Heart left ventricle (tissue), 16 donors: ENCODE data around the gene BIRC7. TPM values are rescaled to one million over a fixed set of nuclear protein-coding genes. Genes with fewer than 3 reads are reported as not detected.

Experiments
- ATAC-seq, 4 donors: fragments of 200-7000 bp; cut with Tn5 transposase; one replicate each; pipeline ENCODE4 v1.9.1; 2020 to 2022; ENCODE audit warnings: moderate library complexity in 4 of 4, mild to moderate bottlenecking in 3 of 4, moderate number of reproducible peaks in 1 of 4
- DNase-seq, 5 donors: peaks; one replicate each; pipeline ENCODE4 v3.0.0-alpha.2; 2020
- H3K27ac ChIP-seq, 12 donors: fragments of 200-600 bp; sonication (generic) in 4 of 12; one replicate each; pipeline versions ENCODE4 v1.5.0 to v1.8.0; 2016 to 2022; ENCODE audit warnings: mild to moderate bottlenecking in 2 of 12
- H3K27me3 ChIP-seq, 9 donors: fragments of 200-600 bp; sonication (generic) in 2 of 9; one replicate each; pipeline versions ENCODE4 v1.5.1 to v1.8.0; 2016 to 2022; ENCODE audit warnings: mild to moderate bottlenecking in 3 of 9
- H3K36me3 ChIP-seq, 9 donors: fragments of 200-600 bp; sonication (generic) in 2 of 9; one replicate each; pipeline versions ENCODE4 v1.5.0 to v1.8.0; 2018 to 2022; ENCODE audit warnings: mild to moderate bottlenecking in 2 of 9
- H3K4me1 ChIP-seq, 12 donors: fragments of 200-600 bp; sonication (generic) in 4 of 12; one replicate each; pipeline versions ENCODE4 v1.5.0 to v1.8.0; 2016 to 2022; ENCODE audit warnings: mild to moderate bottlenecking in 3 of 12
- H3K4me3 ChIP-seq, 12 donors: fragments of 200-600 bp; sonication (generic) in 4 of 12; one replicate each; pipeline versions ENCODE4 v1.5.0 to v1.8.0; 2017 to 2022; ENCODE audit warnings: mild to moderate bottlenecking in 9 of 12, moderate library complexity in 4 of 12
- H3K9me3 ChIP-seq, 12 donors: fragments of 200-600 bp; sonication (generic) in 4 of 12; one replicate each; pipeline versions ENCODE4 v1.5.0 to v1.8.0; 2016 to 2022; ENCODE audit warnings: mild to moderate bottlenecking in 1 of 12
- CTCF ChIP-seq, 12 donors: fragments of 200-600 bp; sonication (generic) in 4 of 12; IDR thresholded peaks; one replicate each; pipeline versions ENCODE4 v1.5.0 to v1.8.0; 2018 to 2022; ENCODE audit warnings: antibody characterized with exemption in 12 of 12, mild to moderate bottlenecking in 5 of 12
- POLR2A ChIP-seq, 2 donors: fragments of 450-650 bp; IDR thresholded peaks; one replicate each; pipeline ENCODE4 v1.6.1; 2017; ENCODE audit warnings: antibody characterized with exemption in 2 of 2, mild to moderate bottlenecking in 2 of 2, moderate library complexity in 2 of 2
- WGBS, 4 donors: extraction: QIAGEN DNeasy Blood & Tissue Kit in 2 of 4; methylation state at CpG; one replicate each; pipeline versions ENCODE4 v1.1.5 to v1.1.7; 2013 to 2018; 5-methylcytosine and 5-hydroxymethylcytosine counted together
- intact Hi-C, 10 donors: fragments of 100-400 bp; cut with DNase I; formaldehyde crosslinking; loops; one replicate each; pipeline versions ENCODE4 v1.11.1 to v1.14.2; 2022
- long read RNA-seq, 3 donors: library from polyadenylated mRNA; unstranded; transcript quantifications; one replicate each; pipeline ENCODE4 v2.0.0, GENCODE V29; 2020 to 2021
- polyA plus RNA-seq, 2 donors: library from polyadenylated mRNA; stranded (reverse); fragments of 200-250 nt; gene quantifications; one replicate each; pipeline ENCODE4 v1.2.3, GENCODE V29; 2013
- total RNA-seq, 9 donors: library from RNA; depleted of rRNA in 2 of 9; stranded (reverse); fragments of >200 nt in 2 of 9; fragmentation: NEBNext Ultra II Directional in 3 of 9; extraction: Animal tissue kit (Norgen Biotek cat#: 25700) in 3 of 9; gene quantifications; one replicate each; pipeline versions ENCODE4 v1.1.0 to v1.2.4, GENCODE V29; 2016 to 2023
- donor health status: ischemic (EF 13 %, LVEDD 7.1; RV severe dilation, severe dysfunction).
- donor health status: healthy with polysubstance abuse.
- donor health status: DM: no; HTN: yes; CAD: no.
- donor health status: DM: no; HTN: no; CAD: no.
- donor health status: ischemic (EF 25% LVEDD 6.9; RV normal size, moderate dysfunction).
- donor health status: ischemic (EF 25% LVEDD 5.7; RV mildly dilated, moderate dysfunction).
- donor health status: healthy.
- donor health status: DM: yes; HTN: yes; CAD: no.
- donor health status: ischemic (EF 35%, LVEDD 5.7; RV mildly dilated, moderate dysfunction).
- donor health status: nonischemic (EF 11% LVEDD 7.7; RV severe dilation, severe dysfunction).
- donor health status: DM: yes; HTN: yes; CAD: no.
- donor health status: PGD.
- donor health status: ischemic (EF 29% LVEDD 5.4; RV normal size, mild dysfunction).
- donor health status: nonischemic (EF 23%, LVEDD 6.1; RV moderate dilation, normal function).

BIRC7 gene, protein sequence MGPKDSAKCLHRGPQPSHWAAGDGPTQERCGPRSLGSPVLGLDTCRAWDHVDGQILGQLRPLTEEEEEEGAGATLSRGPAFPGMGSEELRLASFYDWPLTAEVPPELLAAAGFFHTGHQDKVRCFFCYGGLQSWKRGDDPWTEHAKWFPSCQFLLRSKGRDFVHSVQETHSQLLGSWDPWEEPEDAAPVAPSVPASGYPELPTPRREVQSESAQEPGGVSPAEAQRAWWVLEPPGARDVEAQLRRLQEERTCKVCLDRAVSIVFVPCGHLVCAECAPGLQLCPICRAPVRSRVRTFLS
- total RNA-seq: 1 to 10 TPM in 2 of 9 donors, under 1 TPM in 4, not detected in 3; 0.20 to 5.6 (median 0.50) TPM
- not detected for polyA plus RNA-seq
- long read RNA-seq, donor 1, partial matches to known transcripts: 0 of 1 reads
- long read RNA-seq, donor 1, other reads (novel, unspliced or antisense): 0 of 1 reads
- long read RNA-seq, donor 2: 0 reads
- long read RNA-seq, donor 3: 0 reads

DNA sequence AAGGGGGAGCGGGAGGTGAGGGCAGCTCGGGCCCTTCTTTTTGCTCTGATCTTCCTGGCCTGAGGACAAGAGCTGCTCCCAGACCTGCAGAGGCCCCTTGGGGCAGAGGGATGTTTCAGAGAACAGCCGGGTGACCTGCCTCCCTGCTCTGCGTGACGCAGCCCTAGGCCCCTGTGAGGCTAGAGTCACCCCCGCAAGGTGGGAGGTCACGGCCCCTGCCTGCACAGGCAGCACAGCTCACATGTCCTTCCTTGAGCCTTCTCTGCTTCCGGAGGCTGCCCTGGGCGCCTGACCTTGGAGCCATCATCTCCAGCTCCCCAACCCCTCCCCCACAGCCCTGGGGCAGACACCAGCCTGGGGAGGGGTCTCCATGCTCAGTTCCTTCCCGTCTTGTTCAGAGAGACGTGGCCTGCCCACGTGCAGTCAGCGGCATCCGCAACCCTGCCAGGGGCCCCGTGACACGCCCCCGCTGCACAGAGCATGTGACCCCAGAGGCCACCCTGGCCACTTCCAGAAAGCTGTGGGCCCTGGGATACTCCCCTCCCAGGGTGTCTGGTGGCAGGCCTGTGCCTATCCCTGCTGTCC, at the start of gene BIRC7:
Gene BIRC7 (plus strand): TSS at position 507 of the 585 bp plus-strand sequence. CDS start 192 bp downstream, outside the sequence.
- Histone ChIP-seq H3K4me1 (peaks cover 0 to 9% (median 0%) of the 10 kb centered on the region in 12 donors), H3K4me3 (no peak within 1 kb of the TSS), H3K27ac (no peak within 1 kb of the TSS), H3K36me3 (no peaks in the 10 kb centered on the region), H3K27me3 (peaks cover 0 to 33% (median 8%) of the 10 kb centered on the region in 9 donors), H3K9me3 (no peaks in the 10 kb centered on the region)
- intact Hi-C loops: loop anchor here in 1 of 10 donors (10.0 kb wide), 1 partner anchor 181 kb away; no protein-coding TSS in a partner anchor
- no peak for TF ChIP-seq POLR2A (IDR thresholded peaks at IDR 0.05)
- no peak for TF ChIP-seq CTCF (IDR thresholded peaks at IDR 0.05)
- DNase-seq (no peak), ATAC-seq (peak in 1 of 4 donors; percentile 24)
- WGBS, 4 donors: 43 to 48% (median 45%) methylated on average over 8 to 17 of the region's 17 CpGs

- no peak for ATAC-seq
- Histone ChIP-seq H3K27me3 (peaks cover 0 to 29% (median 15%) of the 10 kb centered on the region in 9 donors), H3K9me3 (no peaks in the 10 kb centered on the region), H3K27ac (no peak overlapping the region), H3K4me3 (no peak overlapping the region), H3K4me1 (no peaks in the 10 kb centered on the region), H3K36me3 (no peaks in the 10 kb centered on the region)
- no peak for DNase-seq
- 86 to 91% (median 88%) methylated on average over 7 to 8 of the region's 8 CpGs for WGBS, 4 donors
- intact Hi-C loops: no loop called here
- no peak for TF ChIP-seq POLR2A (IDR thresholded peaks at IDR 0.05)
- no peak for TF ChIP-seq CTCF (IDR thresholded peaks at IDR 0.05)
Measured at GRCh38 chr20:63186084-63186483, 49.6 kb upstream of the BIRC7 start.

GRCh38 chr20:63186528-63187316, 49.0 kb upstream of the BIRC7 start:
- H3K27ac ChIP-seq: no peak overlapping the region
- intact Hi-C loops: no loop called here
- WGBS, 4 donors: 86 to 91% (median 87%) methylated on average over 5 to 8 of the region's 8 CpGs
- no peaks in the 10 kb centered on the region for H3K4me1 ChIP-seq
- peaks cover 0 to 22% (median 15%) of the 10 kb centered on the region in 9 donors for H3K27me3 ChIP-seq
- no peaks in the 10 kb centered on the region for H3K9me3 ChIP-seq
- ATAC-seq (no peak), DNase-seq (peak in 1 of 5 donors; percentile 7)
- no peaks in the 10 kb centered on the region for H3K36me3 ChIP-seq
- H3K4me3 ChIP-seq: no peak overlapping the region
- TF ChIP-seq CTCF (IDR thresholded peaks at IDR 0.05): no peak
